ENCODE results near the gene RAD51B. TPM values are rescaled to one million over a fixed set of nuclear protein-coding genes. Genes with fewer than 3 reads are reported as not detected.

The RAD51B gene
- total RNA-seq, 1 experiment from 2014 or later = 23.3 TPM

DNA sequence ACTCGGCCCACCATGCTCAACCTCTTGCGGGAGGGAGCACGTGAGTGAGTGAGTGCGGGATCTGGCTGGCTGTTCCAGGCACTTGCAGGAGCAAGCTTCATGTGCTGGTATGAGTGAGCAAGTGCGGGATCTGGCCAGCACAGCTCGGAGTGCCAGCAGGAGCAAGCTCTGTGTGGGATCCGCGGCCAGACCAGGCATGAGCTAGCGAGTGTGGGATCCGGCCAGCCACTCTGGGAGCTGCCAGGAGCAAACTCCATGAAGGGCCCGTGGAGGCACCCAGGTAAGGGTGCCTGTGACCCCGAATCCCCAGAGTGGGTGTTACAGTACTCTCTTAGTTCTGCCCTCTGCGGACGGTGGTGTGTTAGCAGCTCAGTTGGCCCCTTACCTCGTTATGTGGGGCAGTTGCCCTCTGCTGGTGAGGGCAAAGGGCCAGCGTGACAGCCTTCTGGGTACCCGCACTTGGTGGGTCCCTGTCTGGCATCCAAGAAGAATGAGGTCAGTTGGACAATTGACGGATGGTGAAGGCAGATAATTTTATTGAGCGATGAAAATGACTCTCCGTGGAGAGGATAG is 38.3 kb downstream of the RAD51B start:
- no TSS peak for BruUV-seq (replicated peaks)
- ChIA-PET POLR2A (ENCODE audit: low non-redundant PET) (no interaction called here), CTCF (no interaction called here)
- intact Hi-C loops (cut with micrococcal nuclease; ENCODE audit: unreplicated experiment) = no loop called here
- Histone ChIP-seq H3K4me3 (ENCODE audit: low read depth, low read length, poor library complexity, severe bottlenecking) (no peak overlapping the region), H3K27me3 (replicated peaks; ENCODE audit: insufficient read depth, low read depth, low read length, poor library complexity) (no peaks in the 10 kb centered on the region), H3K9me3 (ENCODE audit: low read depth, low read length, poor library complexity, severe bottlenecking) (no peaks in the 10 kb centered on the region), H3K27ac (ENCODE audit: low read depth, low read length, poor library complexity, severe bottlenecking) (no peak overlapping the region), H3K36me3 (ENCODE audit: insufficient read depth, low read length, poor library complexity, severe bottlenecking) (no peaks in the 10 kb centered on the region), H3K4me1 (ENCODE audit: insufficient read depth, low read length, poor library complexity, severe bottlenecking) (no peaks in the 10 kb centered on the region)
- TF ChIP-seq CTCF (conservative IDR thresholded peaks at IDR 0.05; ENCODE audit: low read depth, low read length) = no peak
- TF ChIP-seq EZH2 (IDR thresholded peaks at IDR 0.05; ENCODE audit: borderline replicate concordance, low read depth, low read length, poor library complexity, severe bottlenecking) = no peak
- DNase-seq (ENCODE audit: low spot score) = no peak

- no peak for DNase-seq (ENCODE audit: low spot score)
- H3K27ac ChIP-seq (ENCODE audit: low read depth, low read length, poor library complexity, severe bottlenecking) = no peak overlapping the region
- ChIA-PET CTCF (no interaction called here), POLR2A (ENCODE audit: low non-redundant PET) (no interaction called here)
- no peaks in the 10 kb centered on the region for H3K27me3 ChIP-seq (replicated peaks; ENCODE audit: insufficient read depth, low read depth, low read length, poor library complexity)
- TF ChIP-seq EZH2 (IDR thresholded peaks at IDR 0.05; ENCODE audit: borderline replicate concordance, low read depth, low read length, poor library complexity, severe bottlenecking) = no peak
- TF ChIP-seq CTCF (conservative IDR thresholded peaks at IDR 0.05; ENCODE audit: low read depth, low read length) = no peak
- intact Hi-C loops (cut with micrococcal nuclease; ENCODE audit: unreplicated experiment) = no loop called here
- no peaks in the 10 kb centered on the region for H3K36me3 ChIP-seq (ENCODE audit: insufficient read depth, low read length, poor library complexity, severe bottlenecking)
- BruUV-seq (replicated peaks) = no TSS peak
- H3K9me3 ChIP-seq (ENCODE audit: low read depth, low read length, poor library complexity, severe bottlenecking) = no peaks in the 10 kb centered on the region
- H3K4me3 ChIP-seq (ENCODE audit: low read depth, low read length, poor library complexity, severe bottlenecking) = no peak overlapping the region
- no peaks in the 10 kb centered on the region for H3K4me1 ChIP-seq (ENCODE audit: insufficient read depth, low read length, poor library complexity, severe bottlenecking)
Observed at GRCh38 chr14:67859169-67859749, 39.7 kb downstream of the RAD51B start.

DNA sequence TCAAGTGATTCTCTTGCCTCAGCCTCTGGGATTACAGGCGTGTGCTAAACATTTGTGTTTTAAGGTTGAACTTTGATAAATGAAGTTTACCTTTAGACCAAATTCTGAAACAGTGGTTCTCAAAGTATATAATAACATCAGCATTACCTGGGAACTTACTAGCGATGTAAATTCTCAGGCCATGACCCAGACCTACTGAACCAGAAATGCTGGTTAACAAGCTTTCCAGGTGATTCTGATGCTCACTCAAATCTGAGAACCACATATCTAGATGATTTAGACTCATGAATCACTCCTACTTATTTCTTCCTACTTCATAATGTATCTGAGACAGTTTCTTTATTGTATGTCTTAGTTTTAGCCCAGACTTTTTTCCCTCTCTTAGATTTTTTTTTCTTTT is 43.6 kb downstream of the RAD51B start:
- intact Hi-C loops (cut with micrococcal nuclease; ENCODE audit: unreplicated experiment) = no loop called here
- H3K36me3 ChIP-seq (ENCODE audit: insufficient read depth, low read length, poor library complexity, severe bottlenecking) = no peaks in the 10 kb centered on the region
- H3K4me3 ChIP-seq (ENCODE audit: low read depth, low read length, poor library complexity, severe bottlenecking) = no peak overlapping the region
- CTCF ChIA-PET = no interaction called here
- TF ChIP-seq EZH2 (IDR thresholded peaks at IDR 0.05; ENCODE audit: borderline replicate concordance, low read depth, low read length, poor library complexity, severe bottlenecking) = no peak
- TF ChIP-seq CTCF (conservative IDR thresholded peaks at IDR 0.05; ENCODE audit: low read depth, low read length) = no peak
- DNase-seq (ENCODE audit: low spot score) = no peak
- no peaks in the 10 kb centered on the region for H3K9me3 ChIP-seq (ENCODE audit: low read depth, low read length, poor library complexity, severe bottlenecking)
- POLR2A ChIA-PET (ENCODE audit: low non-redundant PET) = no interaction called here
- no peak overlapping the region for H3K27ac ChIP-seq (ENCODE audit: low read depth, low read length, poor library complexity, severe bottlenecking)
- H3K4me1 ChIP-seq (ENCODE audit: insufficient read depth, low read length, poor library complexity, severe bottlenecking) = no peaks in the 10 kb centered on the region
- no peaks in the 10 kb centered on the region for H3K27me3 ChIP-seq (replicated peaks; ENCODE audit: insufficient read depth, low read depth, low read length, poor library complexity)
- BruUV-seq (replicated peaks) = no TSS peak

Data from A673 (cell line).